GM21723 (cell line): ENCODE results near the gene MTRF1.
"Not testable (repeated sequence)": the region's sequence is repeated elsewhere in the genome, so short reads cannot be mapped to it uniquely, and the experiment has no call there.

Experiments used
- ATAC-seq: cut with Tn5 transposase; IDR thresholded peaks from one replicate; pipeline ENCODE4 v1.9.1; 2021; ENCODE audit warnings: mild to moderate bottlenecking, moderate library complexity; ENCODE audit not compliant: unreplicated experiment

Gene MTRF1

GRCh38 chr13:41178040-41178439 lies 85.3 kb downstream of the MTRF1 start:
- ATAC-seq = no peak

- no peak for ATAC-seq
Observed at GRCh38 chr13:41177616-41178015, 85.8 kb downstream of the MTRF1 start.

- ATAC-seq = not testable (repeated sequence)
Observed at GRCh38 chr13:41175576-41175975, 87.8 kb downstream of the MTRF1 start.
